NT2/D1 (cell line): ENCODE measurements around the gene SRPK2.

Experiments
- YY1 ChIP-seq: IDR thresholded peaks from 2 replicates; pipeline ENCODE4 v1.6.1; 2011; ENCODE audit not compliant: insufficient read length, insufficient read depth
- ZNF274 ChIP-seq: IDR thresholded peaks from 2 replicates; pipeline ENCODE4 v1.6.1; 2011; ENCODE audit warnings: mild to moderate bottlenecking, low read depth, low read length

GRCh38 chr7:105118612-105119600, 269.8 kb downstream of the SRPK2 start:
- TF ChIP-seq ZNF274 (no peak), YY1 (no peak)
